ENCODE data around the gene ART1. TPM values are rescaled to one million over a fixed set of nuclear protein-coding genes. Genes with fewer than 3 reads are reported as not detected.

ART1 gene
- total RNA-seq, 1 experiment from 2014 or later: not detected

DNA sequence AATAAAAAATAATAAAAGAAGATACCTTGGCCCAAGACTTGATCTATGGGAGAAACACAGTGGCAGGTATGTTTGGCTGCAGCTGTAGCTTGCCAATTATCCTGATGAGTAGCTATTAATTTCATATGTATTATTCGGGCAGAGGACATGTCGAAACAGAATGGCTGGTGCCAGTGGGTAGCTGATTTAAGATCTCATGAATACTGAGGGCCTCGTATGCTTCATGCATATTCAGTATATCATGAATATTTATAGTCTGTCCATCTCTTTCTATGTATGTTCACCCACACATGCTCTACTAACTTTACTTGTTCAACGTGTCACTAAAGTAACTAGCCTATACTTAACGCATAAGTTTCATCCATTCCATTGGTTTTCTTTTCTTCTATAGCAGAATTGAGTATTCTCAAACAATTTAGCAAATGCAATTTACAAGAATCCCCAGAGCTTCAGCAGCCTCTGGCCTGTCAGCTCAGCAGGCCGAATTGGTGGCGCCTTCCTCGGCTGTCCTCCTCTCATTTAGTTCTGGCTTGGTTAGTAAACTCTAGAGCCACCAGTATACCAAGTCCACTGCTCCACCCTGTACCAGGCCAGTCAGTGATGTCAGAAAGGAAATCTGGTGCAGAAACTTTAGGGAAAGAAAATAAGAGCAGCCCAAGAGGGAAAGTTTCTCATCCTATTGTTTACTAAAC, 21.0 kb upstream of the ART1 start:
- Histone ChIP-seq H3K4me3 (ENCODE audit: low read length) (no peak overlapping the region), H2AFZ (ENCODE audit: low read length) (no peak overlapping the region), H3K27ac (ENCODE audit: low read length) (no peak overlapping the region), H3K36me3 (ENCODE audit: low read depth, low read length) (no peaks in the 10 kb centered on the region), H3F3A (ENCODE audit: low read length, unreplicated experiment) (no peaks in the 10 kb centered on the region), H3K9me2 (replicated peaks; ENCODE audit: low read length) (no peaks in the 10 kb centered on the region), H3K9ac (ENCODE audit: low read length) (no peak overlapping the region), H3K79me2 (ENCODE audit: low read length) (no peaks in the 10 kb centered on the region), H3K27me3 (ENCODE audit: low read length) (no peaks in the 10 kb centered on the region), H3K4me2 (ENCODE audit: low read length) (no peak overlapping the region), H3K9me3 (ENCODE audit: low read length) (no peaks in the 10 kb centered on the region), H4K20me1 (ENCODE audit: low read length) (no peaks in the 10 kb centered on the region), H3K4me1 (ENCODE audit: insufficient read depth, low read length) (no peaks in the 10 kb centered on the region)
- POLR2A ChIA-PET (ENCODE audit: unreplicated experiment): no interaction called here
- CTCF ChIA-PET: no interaction called here
- intact Hi-C loops (cut with micrococcal nuclease): no loop called here
- no peak for ATAC-seq
- TF ChIP-seq EZH2phosphoT487 (IDR thresholded peaks at IDR 0.05; ENCODE audit: borderline replicate concordance, low read length) (no peak), CTCF (conservative IDR thresholded peaks at IDR 0.05; ENCODE audit: low read depth, low read length) (no peak), EZH2 (IDR thresholded peaks at IDR 0.05; ENCODE audit: low read length, unreplicated experiment) (no peak)
- no peak for DNase-seq
- BruUV-seq (replicated peaks): no TSS peak

DNA sequence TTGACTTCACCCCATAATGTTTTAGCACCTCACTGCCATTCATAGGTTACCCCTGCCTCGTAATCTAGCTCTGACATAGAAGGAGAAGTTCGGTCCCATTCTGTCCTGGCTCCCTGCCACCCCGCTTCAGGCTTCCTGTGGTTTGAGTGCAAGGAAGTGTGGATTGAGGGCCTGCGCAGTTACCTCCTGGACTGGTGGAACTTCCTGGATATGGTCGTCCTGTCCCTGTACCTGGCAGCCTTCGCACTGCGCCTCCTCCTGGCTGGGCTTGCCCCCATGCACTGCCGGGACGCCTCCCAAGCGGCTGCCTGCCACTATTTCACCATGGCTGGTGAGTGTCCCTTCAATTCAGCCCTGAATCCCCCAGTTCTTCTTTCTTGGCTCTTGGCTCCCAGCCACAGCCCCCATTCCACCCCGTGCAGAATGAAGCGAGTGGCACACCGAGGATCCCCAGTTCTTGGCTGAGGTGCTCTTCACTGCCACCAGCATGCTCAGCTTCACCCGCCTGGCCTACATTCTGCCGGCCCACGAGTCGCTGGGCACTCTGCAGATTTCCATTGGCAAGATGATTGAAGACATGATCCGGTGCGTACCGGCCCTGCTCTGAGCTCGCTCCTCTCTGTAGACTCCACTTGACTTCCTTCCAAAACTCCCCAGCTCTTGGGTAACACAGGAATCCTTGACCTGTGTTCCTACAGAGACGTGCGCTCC, 18.5 kb upstream of the ART1 start:
- no peaks in the 10 kb centered on the region for H3F3A ChIP-seq (ENCODE audit: low read length, unreplicated experiment)
- TF ChIP-seq EZH2 (IDR thresholded peaks at IDR 0.05; ENCODE audit: low read length, unreplicated experiment) (no peak), EZH2phosphoT487 (IDR thresholded peaks at IDR 0.05; ENCODE audit: borderline replicate concordance, low read length) (no peak), CTCF (conservative IDR thresholded peaks at IDR 0.05; ENCODE audit: low read depth, low read length) (no peak)
- no peak overlapping the region for H3K4me2 ChIP-seq (ENCODE audit: low read length)
- H3K27ac ChIP-seq (ENCODE audit: low read length): no peak overlapping the region
- H3K27me3 ChIP-seq (ENCODE audit: low read length): no peaks in the 10 kb centered on the region
- BruUV-seq (replicated peaks): no TSS peak
- H3K9me2 ChIP-seq (replicated peaks; ENCODE audit: low read length): no peaks in the 10 kb centered on the region
- no peak for DNase-seq
- H3K9me3 ChIP-seq (ENCODE audit: low read length): no peaks in the 10 kb centered on the region
- no peak overlapping the region for H3K9ac ChIP-seq (ENCODE audit: low read length)
- ChIA-PET CTCF (no interaction called here), POLR2A (ENCODE audit: unreplicated experiment) (no interaction called here)
- intact Hi-C loops (cut with micrococcal nuclease): no loop called here
- no peaks in the 10 kb centered on the region for H3K4me1 ChIP-seq (ENCODE audit: insufficient read depth, low read length)
- H3K4me3 ChIP-seq (ENCODE audit: low read length): no peak overlapping the region
- no peaks in the 10 kb centered on the region for H3K79me2 ChIP-seq (ENCODE audit: low read length)
- ATAC-seq: no peak
- H4K20me1 ChIP-seq (ENCODE audit: low read length): no peaks in the 10 kb centered on the region
- no peak overlapping the region for H2AFZ ChIP-seq (ENCODE audit: low read length)
- no peaks in the 10 kb centered on the region for H3K36me3 ChIP-seq (ENCODE audit: low read depth, low read length)

GRCh38 chr11:3627291-3627690, 17.6 kb upstream of the ART1 start:
- ATAC-seq (no peak), DNase-seq (no peak)
- Histone ChIP-seq H3K4me3 (ENCODE audit: low read length) (no peak overlapping the region), H3K27me3 (ENCODE audit: low read length) (no peaks in the 10 kb centered on the region), H3K36me3 (ENCODE audit: low read depth, low read length) (no peaks in the 10 kb centered on the region), H3K9me2 (replicated peaks; ENCODE audit: low read length) (no peaks in the 10 kb centered on the region), H3K27ac (ENCODE audit: low read length) (no peak overlapping the region), H3K9me3 (ENCODE audit: low read length) (no peaks in the 10 kb centered on the region), H3K79me2 (ENCODE audit: low read length) (no peaks in the 10 kb centered on the region), H3K4me2 (ENCODE audit: low read length) (no peak overlapping the region), H4K20me1 (ENCODE audit: low read length) (no peaks in the 10 kb centered on the region), H2AFZ (ENCODE audit: low read length) (no peak overlapping the region), H3K9ac (ENCODE audit: low read length) (no peak overlapping the region), H3F3A (ENCODE audit: low read length, unreplicated experiment) (no peaks in the 10 kb centered on the region), H3K4me1 (ENCODE audit: insufficient read depth, low read length) (no peaks in the 10 kb centered on the region)
- TF ChIP-seq EZH2 (IDR thresholded peaks at IDR 0.05; ENCODE audit: low read length, unreplicated experiment): no peak
- no peak for TF ChIP-seq EZH2phosphoT487 (IDR thresholded peaks at IDR 0.05; ENCODE audit: borderline replicate concordance, low read length)
- TF ChIP-seq CTCF (conservative IDR thresholded peaks at IDR 0.05; ENCODE audit: low read depth, low read length): no peak
- ChIA-PET POLR2A (ENCODE audit: unreplicated experiment) (no interaction called here), CTCF (no interaction called here)
- no TSS peak for BruUV-seq (replicated peaks)
- intact Hi-C loops (cut with micrococcal nuclease): no loop called here

All from PC-3 (cell line).